NCI-H2196 treated with DMSO at 0.1 percent for 48 hours (cell line): ENCODE data around the gene POU5F1.

Source experiments
- DNase-seq: peaks from one replicate; lab custom pipeline; 2025; ENCODE audit not compliant: unreplicated experiment; lab: John Stamatoyannopoulos, UW

The POU5F1 gene

GRCh38 chr6:31116661-31117385, 53.7 kb downstream of the POU5F1 start:
- no peak for DNase-seq

GRCh38 chr6:31115941-31116560, 54.4 kb downstream of the POU5F1 start:
- no peak for DNase-seq

GRCh38 chr6:31114970-31115849, 55.3 kb downstream of the POU5F1 start:
- no peak for DNase-seq

- no peak for DNase-seq
These were observed 56.0 kb downstream of the POU5F1 start, which contains the start of gene PSORS1C1 for GRCh38 chr6:31114541-31114878. Gene PSORS1C1, plus strand, starts transcription at chr6:31114800. Its CDS starts 14,833 bp downstream, at chr6:31129633.
